Progenitor cell of endocrine pancreas (in vitro differentiated cells): ENCODE measurements around the gene PDE1C. TPM values are rescaled to one million over a fixed set of nuclear protein-coding genes. Genes with fewer than 3 reads are reported as not detected.

Experiments
- DNase-seq: peaks from one replicate; pipeline ENCODE4 v3.0.0; 2021; ENCODE audit warnings: low spot score; ENCODE audit not compliant: unreplicated experiment
- H3K27ac Mint-ChIP-seq: 2 replicates; pipeline ENCODE4 v1.8.0; 2021; ENCODE audit warnings: mild to moderate bottlenecking, moderate library complexity, mixed read lengths
- H3K27me3 Mint-ChIP-seq: 2 replicates; pipeline ENCODE4 v1.8.0; 2021; ENCODE audit warnings: mixed read lengths
- H3K36me3 Mint-ChIP-seq: 2 replicates; pipeline ENCODE4 v1.8.0; 2022; ENCODE audit warnings: mixed read lengths; ENCODE audit not compliant: insufficient read depth
- H3K4me1 Mint-ChIP-seq: 2 replicates; pipeline ENCODE4 v1.8.0; 2021; ENCODE audit warnings: low read depth, mixed read lengths
- H3K4me3 Mint-ChIP-seq: 2 replicates; pipeline ENCODE4 v1.8.0; 2021; ENCODE audit warnings: low read depth, mild to moderate bottlenecking, moderate library complexity, mixed read lengths
- H3K9me3 Mint-ChIP-seq: 2 replicates; pipeline ENCODE4 v1.8.0; 2021; ENCODE audit warnings: low read depth, mixed read lengths
- total RNA-seq: library from RNA; stranded (reverse); gene quantifications from 2 replicates; pipeline ENCODE4 v1.2.1, GENCODE V29; 2021
- TF ChIP-seq, protein P1 (sequence below): fragments of 200-600 bp; sonication (generic); IDR thresholded peaks from one replicate; pipeline ENCODE4 v1.5.0; 2021; ENCODE audit warnings: antibody characterized with exemption, mild to moderate bottlenecking; ENCODE audit not compliant: unreplicated experiment

Gene PDE1C
- total RNA-seq, 1 donor from 2014 or later: 1.7 TPM

DNA sequence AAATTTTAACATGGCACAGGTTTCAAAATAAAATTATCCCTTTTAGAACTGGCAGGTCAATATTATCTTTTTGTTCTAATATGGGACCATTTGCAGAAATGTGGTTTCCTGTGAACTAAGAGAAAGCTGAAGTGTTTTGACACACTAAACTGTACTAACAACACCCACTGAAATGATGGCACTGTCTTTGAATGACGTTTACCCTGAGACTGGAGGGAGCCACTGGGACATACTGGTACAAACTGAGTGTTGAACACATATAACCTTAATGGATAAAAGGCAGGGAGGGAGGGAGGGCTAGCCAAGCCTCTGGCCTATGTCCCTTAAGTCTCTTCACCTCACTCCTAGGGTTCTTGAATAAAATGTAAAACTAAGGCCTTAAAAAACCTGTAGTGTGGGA, 95.9 kb downstream of the PDE1C start:
- no peak for DNase-seq
- Mint-ChIP-seq H3K27ac (no peak overlapping the region), H3K9me3 (peaks cover 11% of the 10 kb centered on the region), H3K4me1 (no peaks in the 10 kb centered on the region), H3K27me3 (no peaks in the 10 kb centered on the region), H3K36me3 (no peaks in the 10 kb centered on the region), H3K4me3 (no peak overlapping the region)
- TF ChIP-seq, protein P1, sequence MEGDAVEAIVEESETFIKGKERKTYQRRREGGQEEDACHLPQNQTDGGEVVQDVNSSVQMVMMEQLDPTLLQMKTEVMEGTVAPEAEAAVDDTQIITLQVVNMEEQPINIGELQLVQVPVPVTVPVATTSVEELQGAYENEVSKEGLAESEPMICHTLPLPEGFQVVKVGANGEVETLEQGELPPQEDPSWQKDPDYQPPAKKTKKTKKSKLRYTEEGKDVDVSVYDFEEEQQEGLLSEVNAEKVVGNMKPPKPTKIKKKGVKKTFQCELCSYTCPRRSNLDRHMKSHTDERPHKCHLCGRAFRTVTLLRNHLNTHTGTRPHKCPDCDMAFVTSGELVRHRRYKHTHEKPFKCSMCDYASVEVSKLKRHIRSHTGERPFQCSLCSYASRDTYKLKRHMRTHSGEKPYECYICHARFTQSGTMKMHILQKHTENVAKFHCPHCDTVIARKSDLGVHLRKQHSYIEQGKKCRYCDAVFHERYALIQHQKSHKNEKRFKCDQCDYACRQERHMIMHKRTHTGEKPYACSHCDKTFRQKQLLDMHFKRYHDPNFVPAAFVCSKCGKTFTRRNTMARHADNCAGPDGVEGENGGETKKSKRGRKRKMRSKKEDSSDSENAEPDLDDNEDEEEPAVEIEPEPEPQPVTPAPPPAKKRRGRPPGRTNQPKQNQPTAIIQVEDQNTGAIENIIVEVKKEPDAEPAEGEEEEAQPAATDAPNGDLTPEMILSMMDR: no peak

DNA sequence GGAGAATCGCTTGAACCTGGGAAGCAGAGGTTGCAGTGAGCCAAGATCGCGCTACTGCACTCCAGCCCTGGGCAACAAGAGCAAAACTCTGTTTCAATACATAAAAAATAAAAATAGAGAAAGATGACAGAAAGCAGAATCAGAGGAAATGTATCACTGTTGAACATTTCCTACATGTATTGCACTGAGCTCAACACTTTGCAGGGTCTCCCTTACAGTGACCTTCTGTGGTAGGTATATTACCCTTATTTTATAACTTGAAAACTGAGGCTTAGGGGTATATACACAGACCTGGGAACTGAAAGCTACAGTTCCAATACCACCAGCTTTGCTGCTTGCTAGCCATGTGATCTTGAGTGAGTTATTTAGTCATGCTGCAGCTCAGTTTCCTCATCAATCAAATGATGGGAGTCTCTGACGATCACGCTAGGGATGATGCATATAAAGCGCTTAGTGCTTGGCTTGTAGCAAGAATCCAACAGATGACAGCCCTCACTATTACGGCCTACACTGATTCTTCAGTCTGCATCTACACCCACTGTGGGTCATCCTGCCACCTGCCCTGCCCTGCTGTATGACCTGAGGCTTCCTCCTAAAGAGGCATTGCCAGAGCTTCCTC, 99.0 kb downstream of the PDE1C start:
- Mint-ChIP-seq H3K36me3 (no peaks in the 10 kb centered on the region), H3K4me1 (no peaks in the 10 kb centered on the region), H3K4me3 (no peak overlapping the region), H3K27me3 (no peaks in the 10 kb centered on the region), H3K9me3 (peaks cover 10% of the 10 kb centered on the region), H3K27ac (no peak overlapping the region)
- TF ChIP-seq, protein P1: no peak
- DNase-seq: no peak

DNA sequence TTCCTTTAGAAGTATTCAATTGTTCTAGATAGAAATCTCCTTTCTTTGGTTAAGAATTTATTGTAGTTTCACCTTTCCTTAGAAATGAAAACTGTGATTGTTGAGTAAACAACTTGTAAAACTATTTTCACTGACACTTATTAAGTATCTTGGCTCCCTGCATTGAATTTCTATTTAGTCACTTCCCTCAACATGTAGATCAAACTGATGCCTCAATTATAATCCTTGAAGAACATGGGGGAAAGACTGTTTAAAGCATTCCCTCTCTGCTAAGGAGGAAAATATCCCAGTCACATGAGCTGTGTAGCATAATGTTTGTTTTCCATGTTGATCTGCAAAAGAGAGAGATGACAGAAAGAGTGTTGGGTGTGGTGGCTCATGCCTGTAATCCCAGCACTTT, 99.7 kb downstream of the PDE1C start:
- peaks cover 10% of the 10 kb centered on the region for H3K9me3 Mint-ChIP-seq
- no peaks in the 10 kb centered on the region for H3K36me3 Mint-ChIP-seq
- H3K27ac Mint-ChIP-seq: no peak overlapping the region
- no peaks in the 10 kb centered on the region for H3K4me1 Mint-ChIP-seq
- no peaks in the 10 kb centered on the region for H3K27me3 Mint-ChIP-seq
- TF ChIP-seq, protein P1: no peak
- H3K4me3 Mint-ChIP-seq: no peak overlapping the region
- DNase-seq: no peak

DNA sequence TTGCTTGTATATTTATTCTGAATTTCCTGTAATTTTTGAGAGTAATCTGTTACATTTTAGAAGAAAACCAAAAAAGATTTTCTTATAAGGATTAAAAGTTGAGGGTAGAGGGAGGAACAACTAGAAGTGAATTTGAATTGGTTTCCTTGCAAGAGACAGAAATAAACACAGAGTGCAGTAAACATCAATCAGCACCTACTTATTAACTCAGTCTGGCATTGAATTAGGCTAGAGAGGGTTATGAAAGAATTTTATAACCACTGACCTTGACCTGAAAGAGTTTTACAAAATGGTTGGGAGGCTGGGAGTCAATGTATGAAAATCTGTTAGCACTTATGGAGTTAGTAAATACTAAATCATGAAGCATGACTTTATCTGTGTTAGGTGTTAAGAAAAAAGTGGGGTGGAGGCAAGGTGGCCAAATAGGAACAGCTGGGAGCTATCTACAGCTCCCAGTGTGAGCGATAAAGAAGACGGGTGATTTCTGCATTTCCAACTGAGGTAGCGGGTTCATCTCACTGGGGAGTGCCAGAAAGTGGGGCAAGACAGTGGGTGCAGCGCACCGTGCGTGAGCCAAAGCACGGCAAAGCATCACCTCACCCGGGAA, 106.5 kb downstream of the PDE1C start:
- H3K4me1 Mint-ChIP-seq: no peaks in the 10 kb centered on the region
- DNase-seq: no peak
- H3K36me3 Mint-ChIP-seq: peaks cover 4% of the 10 kb centered on the region
- no peak overlapping the region for H3K27ac Mint-ChIP-seq
- TF ChIP-seq, protein P1: no peak
- no peaks in the 10 kb centered on the region for H3K27me3 Mint-ChIP-seq
- H3K4me3 Mint-ChIP-seq: no peak overlapping the region
- peaks cover 19% of the 10 kb centered on the region for H3K9me3 Mint-ChIP-seq

DNA sequence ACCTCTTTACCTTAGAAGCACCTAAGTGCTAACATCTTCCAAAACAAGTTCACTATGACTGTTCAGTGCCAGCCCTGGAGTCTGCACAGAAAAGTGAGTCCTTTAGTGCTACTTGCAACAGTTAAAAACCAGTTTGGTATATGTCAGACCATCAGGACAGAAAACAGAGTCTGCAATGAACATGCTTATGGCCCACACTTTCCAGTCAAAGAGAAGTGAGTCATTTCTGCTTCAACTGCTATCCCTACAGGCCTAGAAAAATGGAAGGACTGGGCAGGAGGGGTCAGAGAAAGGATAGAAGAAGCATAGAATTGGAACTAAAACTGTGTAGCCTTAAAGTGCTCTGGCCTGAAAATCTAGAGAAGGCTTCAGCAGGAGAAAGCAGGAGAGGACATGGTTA, 108.0 kb downstream of the PDE1C start:
- Mint-ChIP-seq H3K4me1 (no peaks in the 10 kb centered on the region), H3K9me3 (peaks cover 18% of the 10 kb centered on the region), H3K27ac (no peak overlapping the region)

More for the DNA sequence above, 108.0 kb downstream of the PDE1C start:
- TF ChIP-seq, protein P1: no peak
- no peak for DNase-seq
- H3K27me3 Mint-ChIP-seq: no peaks in the 10 kb centered on the region
- H3K36me3 Mint-ChIP-seq: peaks cover 4% of the 10 kb centered on the region
- H3K4me3 Mint-ChIP-seq: no peak overlapping the region
